Stimulated activated CD4-positive, alpha-beta T cell treated with anti-CD3 and anti-CD28 coated beads, Interleukin-1b, Interleukin-23, amount 100 ng/mL, for 24 hours (primary cell): Measurements from ENCODE around the gene ZNF730.
"Not testable (repeated sequence)": the region's sequence is repeated elsewhere in the genome, so short reads cannot be mapped to it uniquely, and the experiment has no call there.

Source experiments
- DNase-seq, 4 experiments: peaks; one replicate each; pipeline ENCODE4 v3.0.0-alpha.2; 2020; ENCODE audit warnings: low read depth in 4 of 4, low spot score in 1 of 4

The ZNF730 gene

DNA sequence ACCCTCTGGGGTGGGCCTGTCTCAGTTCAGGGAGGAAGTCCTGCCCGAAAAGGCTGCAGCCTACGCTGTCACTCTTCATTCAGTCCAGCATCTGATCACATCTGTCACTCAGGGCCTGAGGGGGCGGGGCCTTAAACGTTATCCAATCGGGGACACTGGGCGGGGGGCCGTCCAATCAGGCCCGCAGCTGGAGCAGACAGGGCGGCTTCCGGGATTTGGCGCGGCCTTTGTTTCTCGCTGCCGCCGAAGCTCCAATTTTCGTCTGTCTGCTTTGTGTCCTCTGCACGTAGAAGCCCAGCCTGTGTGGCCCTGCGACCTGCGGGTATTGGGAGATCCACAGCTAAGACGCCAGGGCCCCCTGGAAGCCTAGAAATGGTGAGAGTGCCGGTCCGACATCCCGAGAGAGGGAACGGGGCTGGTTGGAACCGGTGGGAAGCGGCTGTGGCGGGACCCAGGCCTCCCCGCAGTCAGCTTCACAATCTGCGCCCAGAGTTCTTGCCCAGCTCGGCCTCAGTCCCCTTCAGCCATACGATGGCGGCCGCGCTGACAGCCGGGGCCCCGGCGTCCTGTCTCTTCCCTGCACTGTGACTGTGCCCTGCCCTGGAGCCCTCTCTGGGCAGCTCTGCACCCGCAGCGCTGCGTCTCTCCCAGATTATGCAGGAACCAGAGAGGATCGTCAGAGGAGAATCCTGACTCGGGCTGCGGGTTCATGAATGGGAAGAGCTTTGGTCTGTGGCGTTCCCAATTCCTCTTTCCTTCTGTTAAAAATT, at the start of gene ZNF730:
TSS of gene ZNF730 (plus strand) at position 224 of the 770 bp plus-strand sequence. CDS start at position 373, 149 bp downstream.
- peak in 3 of 4 experiments; percentile 20 to 31 (median 24) for DNase-seq

DNA sequence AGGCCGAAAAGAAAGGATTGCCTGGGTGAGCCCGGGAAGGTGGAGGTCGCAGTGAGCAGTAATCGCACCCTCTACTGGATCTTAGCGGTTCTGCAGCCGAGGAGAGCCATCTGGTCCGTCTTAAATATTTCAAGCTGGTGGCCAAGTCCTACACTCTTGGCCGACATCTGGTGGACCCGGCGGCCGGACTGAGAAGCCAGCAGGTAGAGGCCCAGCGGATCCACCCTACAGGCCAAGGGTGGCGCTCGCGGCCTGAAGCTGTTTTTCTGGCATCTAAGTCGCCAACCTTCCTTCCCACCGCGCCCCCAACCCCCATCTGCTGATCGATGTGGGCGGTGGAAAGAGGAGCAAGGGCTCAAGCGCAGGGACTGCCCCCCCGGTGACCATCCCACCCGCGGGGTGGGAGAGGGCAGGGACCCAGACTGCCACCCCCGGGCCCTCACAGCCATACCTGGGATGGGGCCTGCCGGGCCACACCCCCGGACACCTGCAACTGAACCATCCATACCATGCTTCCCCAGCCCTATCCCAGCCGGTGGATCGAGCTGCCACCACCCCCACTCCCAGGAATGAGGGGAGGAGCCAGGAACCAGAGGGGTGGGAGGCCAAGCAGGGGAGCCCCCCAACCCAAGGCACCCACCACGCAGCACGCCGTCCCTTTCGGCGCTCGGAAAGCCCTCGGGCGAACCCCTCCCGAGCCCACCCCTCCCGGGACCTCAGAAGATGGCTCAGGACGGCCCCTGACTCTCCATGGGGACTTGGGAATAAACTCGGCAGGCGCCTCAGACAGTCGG, 46.3 kb upstream of the ZNF730 start:
- DNase-seq = no peak

DNA sequence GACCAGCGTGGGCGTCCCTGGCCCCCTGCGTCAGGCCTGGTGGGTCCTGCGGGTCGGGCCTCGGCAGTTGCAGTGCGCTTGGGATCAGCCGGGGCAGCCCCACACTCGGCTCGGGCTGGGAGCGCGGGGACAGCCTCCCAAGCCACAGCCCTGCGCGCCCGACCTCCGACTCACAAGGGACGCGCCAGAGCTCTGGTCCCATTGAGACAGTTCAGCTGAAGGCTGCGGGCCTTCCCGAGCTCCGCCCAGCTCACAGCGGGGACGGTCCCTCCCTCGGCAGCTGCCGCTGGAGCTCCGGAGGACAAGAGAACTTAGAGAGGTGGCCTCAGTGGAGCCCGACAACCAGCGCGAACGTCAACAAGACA, 45.7 kb upstream of the ZNF730 start:
- no peak for DNase-seq

DNA sequence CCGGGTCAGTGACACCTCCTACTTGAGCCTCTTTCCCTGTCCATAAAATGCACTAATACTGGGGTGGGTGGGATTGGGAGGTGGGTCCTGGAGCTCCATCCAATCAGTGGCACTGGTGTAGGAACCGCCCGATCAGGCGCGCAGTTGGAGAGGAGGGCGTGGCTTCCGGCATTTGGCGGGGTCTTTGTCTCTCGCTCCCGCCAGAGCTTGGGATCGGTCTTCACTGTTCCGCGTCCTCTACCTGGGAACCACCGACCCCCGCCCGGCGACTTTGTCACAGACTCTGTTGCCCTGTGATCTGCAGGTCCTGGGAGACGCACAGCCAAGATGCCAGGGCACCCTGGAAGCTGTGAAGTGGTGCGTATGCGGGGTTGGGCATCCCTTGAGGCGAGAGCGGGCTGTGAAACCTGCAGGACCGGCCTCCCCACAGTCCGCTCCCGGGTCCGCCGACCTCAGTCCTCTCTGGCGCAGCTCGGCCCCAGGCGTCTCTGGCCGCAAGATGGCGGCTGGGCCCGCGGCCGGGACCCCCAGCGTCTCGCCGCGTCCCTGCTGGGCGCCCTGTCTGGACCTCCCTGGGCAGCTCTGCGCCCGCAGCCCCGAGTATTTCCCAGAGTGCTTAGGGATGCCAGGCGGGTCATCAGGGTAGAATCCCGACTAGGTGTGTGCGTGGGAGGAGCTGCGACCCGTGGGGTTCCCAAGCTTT, 41.6 kb upstream of the ZNF730 start:
- DNase-seq = no peak

DNA sequence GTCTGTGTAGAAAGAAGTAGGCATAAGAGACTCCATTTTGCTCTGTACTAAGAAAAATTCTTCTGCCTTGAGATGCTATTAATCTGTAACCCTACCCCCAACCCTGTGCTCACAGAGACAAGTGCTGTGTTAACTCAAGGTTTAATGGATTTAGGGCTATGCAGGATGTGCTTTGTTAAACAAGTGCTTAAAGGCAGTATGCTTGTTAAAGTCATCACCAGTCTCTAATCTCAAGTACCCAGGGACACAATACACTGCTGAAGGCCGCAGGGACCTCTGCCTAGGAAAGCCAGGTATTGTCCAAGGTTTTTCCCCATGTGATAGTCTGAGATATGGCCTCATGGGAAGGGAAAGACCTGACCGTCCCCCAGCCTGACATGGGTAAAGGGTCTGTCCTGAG, 39.0 kb upstream of the ZNF730 start:
- not testable (repeated sequence) for DNase-seq

DNA sequence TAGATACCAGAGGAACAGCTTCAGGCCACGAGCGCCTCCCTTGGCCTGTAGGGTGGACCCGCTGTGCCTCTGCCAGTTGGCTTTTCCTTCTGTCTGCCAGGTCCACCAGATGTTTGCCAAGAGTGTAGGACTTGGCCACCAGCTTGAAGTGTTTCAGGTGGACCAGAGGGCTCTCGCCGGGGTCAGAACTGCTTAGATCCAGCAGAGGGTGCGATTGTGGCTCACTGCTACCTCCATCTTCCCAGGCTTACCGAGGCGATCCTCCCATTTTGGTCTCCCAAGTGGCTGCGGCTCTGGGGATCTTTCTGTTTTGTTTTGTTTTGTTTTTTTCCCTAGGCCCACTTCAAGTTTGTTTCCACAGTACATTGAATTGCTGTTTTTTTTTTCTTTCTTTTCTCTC, 23.0 kb upstream of the ZNF730 start:
- no peak for DNase-seq

DNA sequence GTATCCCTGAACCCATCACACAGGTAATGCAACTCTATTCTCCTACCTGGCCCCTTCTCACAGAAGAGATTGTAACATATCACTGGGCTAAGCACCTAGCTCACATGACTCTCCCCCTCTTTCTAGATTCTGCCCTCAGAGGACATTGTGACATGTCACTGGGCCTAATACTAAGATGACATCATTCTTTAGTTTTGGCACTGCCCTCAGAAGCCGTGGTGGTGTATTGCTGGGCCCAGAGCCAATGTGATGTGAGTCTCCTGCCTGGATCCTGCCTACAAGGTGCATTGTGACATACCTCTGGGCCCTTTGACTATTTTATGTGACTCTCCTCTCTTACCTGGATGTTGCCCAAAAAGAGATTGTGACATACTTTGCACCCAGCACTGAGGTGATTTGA, 21.4 kb upstream of the ZNF730 start:
- DNase-seq = no peak

DNA sequence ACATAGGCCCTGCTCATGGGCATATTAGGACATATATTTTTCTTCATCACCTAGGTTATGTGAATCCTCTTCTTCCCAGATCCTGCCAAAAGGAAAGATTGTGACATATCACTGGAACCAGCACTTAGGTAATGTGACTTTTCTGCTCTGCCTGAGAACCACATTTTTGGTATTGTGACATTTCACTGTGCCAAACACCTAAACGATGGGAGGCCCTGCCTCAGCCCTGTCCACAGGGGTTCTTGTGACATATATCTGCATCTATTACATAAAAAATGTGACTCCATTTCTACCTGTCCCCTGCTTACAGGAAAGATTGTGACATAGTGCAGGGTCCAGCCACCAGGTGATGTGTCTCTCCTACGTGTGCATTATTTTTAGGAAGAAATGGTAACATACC, 18.5 kb upstream of the ZNF730 start:
- DNase-seq = no peak

DNA sequence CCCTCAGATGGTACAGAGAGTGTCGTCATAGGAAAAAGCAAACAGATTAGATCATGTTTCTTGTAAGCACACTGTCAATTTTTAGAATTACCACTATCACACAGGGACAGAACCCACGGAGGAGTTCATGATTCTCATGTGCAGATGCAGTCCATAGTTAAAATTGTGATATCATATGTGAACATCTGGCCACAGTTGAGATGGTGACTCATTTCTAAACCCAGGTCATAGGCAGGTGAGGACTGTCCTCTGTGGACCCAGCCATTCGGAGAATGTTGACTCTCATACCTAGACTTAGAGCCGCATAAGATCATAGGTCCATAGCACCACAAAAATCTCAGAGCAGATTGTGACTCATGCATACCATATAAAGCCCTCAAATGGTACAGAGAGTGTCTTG, 17.8 kb upstream of the ZNF730 start:
- no peak for DNase-seq

DNA sequence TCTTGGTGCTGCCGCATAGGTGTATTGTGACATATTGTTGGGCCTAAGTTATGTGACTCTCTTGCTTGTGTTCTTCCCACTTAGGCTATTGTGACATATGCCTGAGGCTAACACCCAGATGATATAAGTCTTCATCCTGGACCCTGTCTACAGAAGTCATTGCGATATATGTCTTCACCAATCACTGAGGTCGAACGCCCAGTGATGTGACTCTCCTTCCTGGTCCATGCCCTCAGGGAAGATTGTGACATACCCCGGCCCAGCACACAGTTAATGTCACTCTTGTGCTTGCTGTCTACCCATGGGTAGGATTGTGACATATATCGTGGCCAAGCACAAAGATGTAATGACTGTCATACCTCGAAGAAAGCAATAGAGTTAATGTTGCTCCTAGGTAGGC, 16.9 kb upstream of the ZNF730 start:
- no peak for DNase-seq

DNA sequence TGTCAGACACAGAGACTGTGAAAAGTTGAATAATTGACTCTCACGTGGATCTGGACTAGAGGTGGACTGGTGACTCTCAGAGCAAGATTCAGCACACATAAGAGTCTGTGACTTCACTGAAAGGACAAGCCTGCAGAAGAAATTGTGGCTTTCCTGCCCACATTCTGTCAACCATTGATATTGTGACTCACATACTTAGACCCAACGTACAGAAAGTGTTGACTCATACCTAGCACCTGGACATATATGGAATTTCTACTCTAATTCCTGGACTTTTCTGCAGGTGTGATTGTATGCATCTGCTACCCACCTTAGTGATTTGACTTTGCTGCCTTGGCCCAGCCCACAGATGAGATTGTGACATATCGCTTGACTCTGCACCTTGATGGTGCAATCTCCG, 15.6 kb upstream of the ZNF730 start:
- DNase-seq = no peak

DNA sequence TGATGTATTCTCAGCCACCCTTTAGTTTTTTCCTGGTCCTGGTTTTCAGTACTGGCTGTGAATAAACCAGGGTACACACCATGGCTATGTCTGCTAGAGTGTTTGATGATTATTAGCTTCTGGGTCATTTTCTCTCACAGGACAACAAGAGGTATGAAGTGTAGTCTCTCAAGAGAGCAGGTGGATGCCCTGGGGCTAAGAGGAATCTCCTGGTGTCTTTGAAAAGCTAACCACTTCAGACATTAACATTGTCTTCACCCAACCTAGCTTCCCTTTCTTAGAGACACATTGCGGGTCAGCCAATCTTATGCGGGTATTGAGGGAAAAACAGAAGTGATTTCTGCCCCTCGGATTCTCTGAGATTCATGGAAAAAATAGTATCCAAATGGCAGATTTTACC, 1.6 kb downstream of the ZNF730 start:
- no peak for DNase-seq

DNA sequence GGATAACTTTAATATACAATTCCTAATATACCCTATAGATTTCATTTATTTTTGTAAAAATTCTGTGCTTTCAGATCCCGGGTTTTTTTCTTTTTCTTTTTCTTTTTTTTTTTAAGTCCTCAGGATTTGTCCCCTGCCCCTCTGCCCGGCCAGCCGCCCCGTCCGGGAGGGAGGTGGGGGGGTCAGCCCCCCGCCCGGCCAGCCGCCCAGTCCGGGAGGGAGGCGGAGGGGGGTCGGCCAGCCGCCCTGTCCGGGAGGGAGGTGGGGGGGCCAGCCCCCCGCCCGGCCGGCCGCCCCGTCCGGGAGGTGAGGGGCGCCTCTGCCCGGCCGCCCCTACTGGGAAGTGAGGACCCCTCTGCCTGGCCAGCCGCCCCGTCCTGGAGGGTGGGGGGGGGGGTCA, 17.4 kb downstream of the ZNF730 start:
- DNase-seq = not testable (repeated sequence)

DNA sequence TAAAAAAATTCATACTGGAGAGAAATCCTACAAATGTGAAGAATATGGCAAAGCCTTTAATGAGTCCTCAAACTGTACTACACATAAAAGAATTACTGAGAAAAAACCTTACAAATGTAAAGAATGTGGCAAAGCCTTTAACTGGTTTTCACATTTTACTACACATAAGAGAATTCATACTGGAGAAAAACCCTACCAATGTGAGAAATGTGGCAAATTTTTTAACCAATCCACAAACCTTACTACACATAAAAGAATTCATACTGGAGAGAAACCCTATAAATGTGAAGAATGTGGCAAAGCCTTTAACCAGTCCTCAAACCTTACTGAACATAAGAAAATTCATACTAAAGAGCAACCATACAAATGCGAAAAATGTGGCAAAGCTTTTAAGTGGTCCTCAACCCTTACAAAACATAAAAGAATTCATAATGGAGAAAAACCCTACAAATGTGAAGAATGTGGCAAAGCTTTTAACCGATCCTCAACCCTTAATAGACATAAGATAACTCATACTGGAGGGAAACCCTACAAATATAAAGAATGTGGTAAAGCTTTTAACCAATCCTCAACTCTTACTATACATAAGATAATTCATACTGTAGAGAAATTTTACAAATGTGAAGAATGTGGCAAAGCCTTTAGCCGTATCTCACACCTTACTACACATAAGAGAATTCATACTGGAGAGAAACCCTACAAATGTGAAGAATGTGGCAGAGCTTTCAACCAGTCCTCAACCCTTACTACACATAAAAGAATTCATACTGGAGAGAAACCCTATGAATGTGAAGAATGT, 29.0 kb downstream of the ZNF730 start:
- DNase-seq = no peak

DNA sequence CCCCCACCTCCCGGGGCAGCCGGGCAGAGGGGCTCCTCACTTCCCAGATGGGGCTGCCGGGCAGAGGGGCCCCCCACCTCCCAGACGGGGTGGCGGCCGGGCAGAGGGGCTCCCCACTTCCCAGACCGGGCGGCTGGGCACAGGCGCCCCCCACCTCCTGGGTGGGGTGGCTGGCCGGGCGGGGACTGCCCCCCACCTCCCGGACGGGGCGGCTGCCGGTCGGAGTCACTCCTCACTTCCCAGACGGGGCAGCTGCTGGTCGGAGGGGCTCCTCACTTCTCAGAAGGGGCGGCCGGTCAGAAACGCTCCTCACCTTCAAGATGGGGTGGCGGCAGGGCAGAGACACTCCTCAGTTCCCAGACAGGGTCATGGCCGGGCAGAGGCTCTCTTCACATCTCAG, 43.9 kb downstream of the ZNF730 start:
- no peak for DNase-seq

DNA sequence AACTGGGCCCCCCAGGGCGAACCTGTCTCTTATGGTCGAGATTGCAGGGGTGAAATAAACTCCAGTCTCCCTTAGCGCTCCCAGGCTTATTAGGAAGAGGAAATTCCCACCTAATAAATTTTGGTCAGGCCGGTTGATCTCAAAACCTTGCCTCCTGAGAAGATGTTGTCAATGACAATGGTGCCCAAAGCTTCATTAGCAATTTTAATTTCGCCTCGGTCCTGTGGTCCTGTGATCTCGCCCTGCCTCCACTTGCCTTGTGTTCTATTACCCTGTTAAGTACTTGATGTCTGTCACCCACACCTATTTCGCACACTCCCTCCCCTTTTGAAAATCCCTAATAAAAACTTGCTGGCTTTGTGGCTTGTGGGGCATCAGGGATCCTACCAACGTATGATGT, 51.5 kb downstream of the ZNF730 start:
- not testable (repeated sequence) for DNase-seq

DNA sequence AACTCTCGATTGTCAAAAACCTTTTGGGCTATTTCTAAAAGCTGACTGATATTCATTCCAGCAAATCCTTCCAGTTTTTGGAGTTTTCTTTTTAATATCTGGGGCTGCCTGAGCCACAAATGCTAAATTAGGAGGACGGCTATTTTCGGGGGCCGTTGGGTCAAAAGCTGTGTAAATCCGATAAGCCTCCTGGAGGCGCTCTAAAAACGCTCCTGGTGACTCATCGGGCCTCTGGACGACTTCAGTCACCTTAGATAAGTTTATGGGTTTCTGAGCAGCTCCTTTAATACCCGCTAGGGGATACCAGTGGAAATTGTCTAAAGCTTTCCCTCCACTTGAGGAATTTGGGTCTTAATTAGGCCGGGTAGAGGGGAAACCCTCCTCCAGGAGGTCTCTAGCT, 66.4 kb downstream of the ZNF730 start:
- no peak for DNase-seq

DNA sequence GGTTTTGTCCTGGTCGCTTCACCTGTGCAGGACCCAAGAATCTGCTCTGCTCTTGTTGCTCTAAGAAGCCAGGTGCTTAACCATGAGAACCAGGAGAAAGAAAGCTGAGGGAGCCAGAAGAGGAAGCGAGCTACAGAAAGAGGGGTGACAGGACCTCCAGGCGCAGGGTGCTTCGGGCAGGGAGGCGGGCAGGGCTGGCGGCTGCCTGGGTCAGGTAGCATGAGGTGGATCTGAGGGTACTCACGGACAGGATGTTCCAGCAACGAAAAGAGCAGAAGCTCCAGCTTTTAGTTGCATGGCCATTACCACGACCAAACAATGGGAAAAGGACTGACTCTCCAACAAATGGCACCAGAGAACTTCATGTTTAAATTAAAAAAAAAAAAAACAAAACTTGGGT, 73.5 kb downstream of the ZNF730 start:
- no peak for DNase-seq
